HCT116 (cell line): Measurements from ENCODE around the gene EVC. TPM values are rescaled to one million over a fixed set of nuclear protein-coding genes. Genes with fewer than 3 reads are reported as not detected.

Source experiments
- ATAC-seq: fragments of 200-7000 bp; cut with Tn5 transposase; 2 replicates; pipeline ENCODE4 v1.9.1; 2020; ENCODE audit warnings: mild to moderate bottlenecking, moderate library complexity
- BruUV-seq: library from RNA; stranded (reverse); fragments of 400-500 nt; replicated peaks from 2 replicates; lab custom pipeline; 2021; lab: Mats Ljungman, UMichigan
- CTCF ChIA-PET: fragments of 300-600 bp; sonication (Branson Sonifier 250); formaldehyde crosslinking; loops from one replicate; lab custom pipeline; 2021; ENCODE audit warnings: antibody characterized with exemption; lab: Charles Lee
- POLR2A ChIA-PET: fragments of 300-600, 350-600 bp; sonication (Branson Sonifier 250); formaldehyde crosslinking; loops from one replicate; lab custom pipeline; 2021; ENCODE audit warnings: antibody characterized with exemption; lab: Charles Lee
- RAD21 ChIA-PET, 2 experiments: fragments of 300-600 bp; sonication (Branson Sonifier 250); formaldehyde crosslinking; loops; one replicate each; lab custom pipeline; 2023; ENCODE audit warnings: low total read pairs in 2 of 2; ENCODE audit not compliant: uncharacterized antibody in 2 of 2, unreplicated experiment in 2 of 2, low non-redundant PET in 1 of 2; lab: Charles Lee
- DNase-seq: peaks from one replicate; pipeline ENCODE4 v3.0.0-alpha.2; 2010; ENCODE audit warnings: low read depth, low spot score
- H2AFZ ChIP-seq: fragments of 200-600 bp; shearing (Covaris generic), sonication (generic); 2 replicates; pipeline ENCODE4 v1.6.1; 2017; ENCODE audit warnings: low read depth, mixed run types, mixed read lengths, antibody characterized with exemption, low read length; ENCODE audit not compliant: poor library complexity, severe bottlenecking
- H3K27ac ChIP-seq: 2 replicates; pipeline ENCODE4 v1.5.1; 2012; ENCODE audit warnings: low read depth, low read length
- H3K27me3 ChIP-seq: fragments of 200-600 bp; sonication (generic); 2 replicates; pipeline ENCODE4 v1.6.1; 2016; ENCODE audit warnings: mixed run types, low read length, mixed read lengths; ENCODE audit not compliant: insufficient read depth
- H3K36me3 ChIP-seq, 2 experiments: fragments of 200-500 bp in 1 of 2; fragments of 200-600 bp in 1 of 2; sonication (Bioruptor generic) in 1 of 2; sonication (generic) in 1 of 2; 2 replicates each; pipeline versions ENCODE4 v1.5.1 to v1.6.1; 2014 to 2016; ENCODE audit warnings: low read length in 2 of 2, inconsistent platforms in 1 of 2, mixed read lengths in 1 of 2, mixed run types in 1 of 2; ENCODE audit not compliant: insufficient read depth in 2 of 2, control insufficient read depth in 1 of 2
- H3K4me1 ChIP-seq, 2 experiments: fragments of 200-600 bp in 1 of 2; sonication (generic) in 1 of 2; 2 replicates each; pipeline versions ENCODE4 v1.5.1 to v1.6.1; 2012 to 2017; ENCODE audit warnings: low read length in 2 of 2, inconsistent platforms in 1 of 2, mild to moderate bottlenecking in 1 of 2, mixed read lengths in 1 of 2, mixed run types in 1 of 2, moderate library complexity in 1 of 2; ENCODE audit not compliant: insufficient read depth in 2 of 2, control insufficient read depth in 1 of 2
- H3K4me2 ChIP-seq: fragments of 200-600 bp; sonication (generic); 2 replicates; pipeline ENCODE4 v1.6.1; 2017; ENCODE audit warnings: mixed run types, low read length, mixed read lengths
- H3K4me3 ChIP-seq, 2 experiments: fragments of 200-600 bp in 1 of 2; sonication (generic) in 1 of 2; replicated peaks in 1 of 2; 2 replicates each; pipeline ENCODE4 v1.5.1; 2011 to 2016; ENCODE audit warnings: low read length in 2 of 2, control low read depth in 1 of 2, low read depth in 1 of 2, mild to moderate bottlenecking in 1 of 2, mixed read lengths in 1 of 2, mixed run types in 1 of 2
- H3K79me2 ChIP-seq: fragments of 200-600 bp; sonication (generic); 2 replicates; pipeline ENCODE4 v1.6.1; 2017; ENCODE audit warnings: mild to moderate bottlenecking, mixed run types, low read length, moderate library complexity, mixed read lengths; ENCODE audit not compliant: insufficient read depth
- H3K9ac ChIP-seq: fragments of 200-600 bp; sonication (generic); 2 replicates; pipeline ENCODE4 v1.6.1; 2016; ENCODE audit warnings: low read length, mixed read lengths
- H3K9me2 ChIP-seq: fragments of 200-600 bp; sonication (generic), shearing (Covaris generic); 2 replicates; pipeline ENCODE4 v1.6.1; 2017; ENCODE audit warnings: mixed run types, mild to moderate bottlenecking, moderate library complexity; ENCODE audit not compliant: insufficient read depth
- H3K9me3 ChIP-seq, 2 experiments: fragments of 200-500 bp in 1 of 2; fragments of 200-600 bp in 1 of 2; sonication (Bioruptor generic) in 1 of 2; sonication (generic) in 1 of 2; 2 replicates each; pipeline ENCODE4 v1.6.1; 2014 to 2017; ENCODE audit warnings: low read length in 2 of 2, mixed read lengths in 2 of 2, inconsistent platforms in 1 of 2, low read depth in 1 of 2, mild to moderate bottlenecking in 1 of 2, mixed run types in 1 of 2, moderate library complexity in 1 of 2; ENCODE audit not compliant: control insufficient read depth in 1 of 2, insufficient read depth in 1 of 2
- H4K20me1 ChIP-seq: fragments of 200-600 bp; sonication (generic), shearing (Covaris generic); 2 replicates; pipeline ENCODE4 v1.6.1; 2017; ENCODE audit warnings: mixed run types, mild to moderate bottlenecking, moderate library complexity; ENCODE audit not compliant: insufficient read depth
- ATF3 ChIP-seq: IDR thresholded peaks from 2 replicates; pipeline ENCODE4 v1.6.1; 2012
- ELF1 ChIP-seq: IDR thresholded peaks from 2 replicates; pipeline ENCODE4 v1.6.1; 2012; ENCODE audit warnings: low read depth, borderline replicate concordance
- EZH2phosphoT487 ChIP-seq: fragments of 200-600 bp; IDR thresholded peaks from 2 replicates; pipeline ENCODE4 v1.6.1; 2018; ENCODE audit warnings: antibody characterized with exemption, borderline replicate concordance
- JUND ChIP-seq: IDR thresholded peaks from 2 replicates; pipeline ENCODE4 v1.6.1; 2012
- MAX ChIP-seq: IDR thresholded peaks from 2 replicates; pipeline ENCODE4 v1.6.1; 2012
- POLR2A ChIP-seq: IDR thresholded peaks from 2 replicates; pipeline ENCODE4 v1.7.0; 2011; ENCODE audit warnings: borderline replicate concordance; ENCODE audit not compliant: insufficient read depth, insufficient read length; ENCODE audit errors: extremely low read depth
- RAD21 ChIP-seq: IDR thresholded peaks from 2 replicates; pipeline ENCODE4 v1.6.1; 2012; ENCODE audit warnings: low read depth, mild to moderate bottlenecking
- REST ChIP-seq: IDR thresholded peaks from 2 replicates; pipeline ENCODE4 v1.6.1; 2012; ENCODE audit warnings: low read depth
- SP1 ChIP-seq: IDR thresholded peaks from 2 replicates; pipeline ENCODE4 v1.6.1; 2012; ENCODE audit warnings: low read depth
- TCF7L2 ChIP-seq: IDR thresholded peaks from 2 replicates; pipeline ENCODE4 v1.7.0; 2011; ENCODE audit warnings: borderline replicate concordance, inconsistent platforms; ENCODE audit not compliant: insufficient read depth, insufficient read length; ENCODE audit errors: extremely low read depth
- intact Hi-C: fragments of 100-400 bp; cut with micrococcal nuclease; formaldehyde crosslinking; loops from 2 replicates; pipeline ENCODE4 v1.10.0; 2022
- total RNA-seq: library from RNA; stranded (reverse); gene quantifications from one replicate; pipeline ENCODE4 v1.2.1, GENCODE V29; 2021; ENCODE audit not compliant: unreplicated experiment
- TF ChIP-seq, protein P1 (sequence below): IDR thresholded peaks from 2 replicates; pipeline ENCODE4 v1.6.1; 2011; ENCODE audit warnings: mild to moderate bottlenecking, low read length, moderate library complexity; ENCODE audit not compliant: insufficient replicate concordance; ENCODE audit errors: extremely low read depth

The EVC gene
- total RNA-seq, 1 experiment from 2014 or later, result 0.15 TPM

- Histone ChIP-seq H3K4me2 (no peak overlapping the region), H3K9me2 (no peaks in the 10 kb centered on the region), H2AFZ (no peak overlapping the region), H3K9ac (no peak overlapping the region)
- POLR2A ChIA-PET, result no interaction called here
- DNase-seq, result no peak
- intact Hi-C loops, result no loop called here
- TF ChIP-seq RAD21 (no peak), SP1 (no peak), REST (no peak), MAX (no peak), TCF7L2 (no peak), EZH2phosphoT487 (no peak), JUND (no peak), POLR2A (no peak), ELF1 (no peak), ATF3 (no peak)
- TF ChIP-seq, protein P1, sequence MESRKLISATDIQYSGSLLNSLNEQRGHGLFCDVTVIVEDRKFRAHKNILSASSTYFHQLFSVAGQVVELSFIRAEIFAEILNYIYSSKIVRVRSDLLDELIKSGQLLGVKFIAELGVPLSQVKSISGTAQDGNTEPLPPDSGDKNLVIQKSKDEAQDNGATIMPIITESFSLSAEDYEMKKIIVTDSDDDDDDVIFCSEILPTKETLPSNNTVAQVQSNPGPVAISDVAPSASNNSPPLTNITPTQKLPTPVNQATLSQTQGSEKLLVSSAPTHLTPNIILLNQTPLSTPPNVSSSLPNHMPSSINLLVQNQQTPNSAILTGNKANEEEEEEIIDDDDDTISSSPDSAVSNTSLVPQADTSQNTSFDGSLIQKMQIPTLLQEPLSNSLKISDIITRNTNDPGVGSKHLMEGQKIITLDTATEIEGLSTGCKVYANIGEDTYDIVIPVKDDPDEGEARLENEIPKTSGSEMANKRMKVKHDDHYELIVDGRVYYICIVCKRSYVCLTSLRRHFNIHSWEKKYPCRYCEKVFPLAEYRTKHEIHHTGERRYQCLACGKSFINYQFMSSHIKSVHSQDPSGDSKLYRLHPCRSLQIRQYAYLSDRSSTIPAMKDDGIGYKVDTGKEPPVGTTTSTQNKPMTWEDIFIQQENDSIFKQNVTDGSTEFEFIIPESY, result no peak
- TF ChIP-seq, all 23 proteins: peak for 0
- CTCF ChIA-PET, result no interaction called here
- H3K36me3 ChIP-seq, result no peaks in the 10 kb centered on the region
- ATAC-seq, result no peak
- RAD21 ChIA-PET, result no interaction called here
- H3K27me3 ChIP-seq, result no peaks in the 10 kb centered on the region
- BruUV-seq, result no TSS peak
- H3K4me1 ChIP-seq, result no peaks in the 10 kb centered on the region
- no peaks in the 10 kb centered on the region for H4K20me1 ChIP-seq
- no peaks in the 10 kb centered on the region for H3K79me2 ChIP-seq
- no peak overlapping the region for H3K4me3 ChIP-seq
- no peak overlapping the region for H3K27ac ChIP-seq
- H3K9me3 ChIP-seq, result no peaks in the 10 kb centered on the region
Observed at GRCh38 chr4:5783486-5783885, 72.5 kb downstream of the EVC start.
